Heart left ventricle (tissue), 13 donors: ENCODE measurements around the gene SET.

Experiments used
- CTCF ChIP-seq, 12 donors: fragments of 200-600 bp; sonication (generic) in 4 of 12; IDR thresholded peaks; one replicate each; pipeline versions ENCODE4 v1.5.0 to v1.8.0; 2018 to 2022; ENCODE audit warnings: antibody characterized with exemption in 12 of 12, mild to moderate bottlenecking in 5 of 12
- POLR2A ChIP-seq, 2 donors: fragments of 450-650 bp; IDR thresholded peaks; one replicate each; pipeline ENCODE4 v1.6.1; 2017; ENCODE audit warnings: antibody characterized with exemption in 2 of 2, mild to moderate bottlenecking in 2 of 2, moderate library complexity in 2 of 2
- donor health status: ischemic (EF 13 %, LVEDD 7.1; RV severe dilation, severe dysfunction).
- donor health status: DM: no; HTN: yes; CAD: no.
- donor health status: DM: no; HTN: no; CAD: no.
- donor health status: ischemic (EF 25% LVEDD 6.9; RV normal size, moderate dysfunction).
- donor health status: ischemic (EF 25% LVEDD 5.7; RV mildly dilated, moderate dysfunction).
- donor health status: ischemic (EF 35%, LVEDD 5.7; RV mildly dilated, moderate dysfunction).
- donor health status: nonischemic (EF 11% LVEDD 7.7; RV severe dilation, severe dysfunction).
- donor health status: DM: yes; HTN: yes; CAD: no.
- donor health status: PGD.
- donor health status: ischemic (EF 29% LVEDD 5.4; RV normal size, mild dysfunction).
- donor health status: nonischemic (EF 23%, LVEDD 6.1; RV moderate dilation, normal function).

GRCh38 chr9:128712451-128713410 lies 23.7 kb downstream of the SET start:
- no peak for TF ChIP-seq CTCF (IDR thresholded peaks at IDR 0.05)
- TF ChIP-seq POLR2A (IDR thresholded peaks at IDR 0.05), result no peak
